ENCODE measurements around the gene FMO5. TPM values are rescaled to one million over a fixed set of nuclear protein-coding genes. Genes with fewer than 3 reads are reported as not detected.
"Not testable (repeated sequence)": the region's sequence is repeated elsewhere in the genome, so short reads cannot be mapped to it uniquely, and the experiment has no call there.

The FMO5 gene
- total and polyA plus RNA-seq, 5 experiments from 2014 or later: 0.16 to 1.2 (median 0.43) TPM

DNA sequence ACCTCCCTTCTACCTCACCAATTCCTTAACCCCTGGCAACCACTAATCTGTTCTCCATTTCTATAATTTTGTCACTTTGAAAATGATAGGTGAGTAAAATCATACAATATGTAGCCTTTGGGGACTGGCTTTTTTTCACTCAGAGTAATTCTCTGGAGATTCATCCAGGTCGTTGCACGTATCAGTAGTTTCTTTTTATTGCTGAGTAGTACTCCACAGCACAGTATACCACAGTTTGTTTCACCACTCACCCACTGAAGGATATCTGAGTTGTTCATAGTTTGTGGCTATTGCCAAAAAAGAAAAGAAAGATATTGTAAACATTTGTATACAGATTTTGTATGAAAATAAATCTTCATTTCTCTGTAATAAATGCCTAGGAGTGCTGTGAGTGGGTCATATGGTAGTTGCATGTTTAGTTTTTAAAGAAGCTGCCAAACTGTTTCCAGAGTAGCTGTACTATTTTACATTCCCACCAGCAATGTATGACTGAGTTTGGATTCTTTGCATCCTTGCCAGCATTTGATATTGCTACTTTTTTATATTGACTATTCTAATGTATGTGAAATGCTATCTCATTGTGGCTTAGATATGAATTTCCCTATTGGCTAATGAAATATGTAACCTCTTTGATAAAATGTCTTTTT lies 21.0 kb upstream of the FMO5 start:
- Mint-ChIP-seq H3K9me3 (no peaks in the 10 kb centered on the region), H3K27me3 (no peaks in the 10 kb centered on the region), H3K4me3 (peak overlapping the region in 1 of 10 donors; percentile 30), H3K36me3 (no peaks in the 10 kb centered on the region), H3K4me1 (peaks cover 35 to 71% (median 63%) of the 10 kb centered on the region in 4 donors), H3K27ac (no peak overlapping the region)
- ATAC-seq (no peak), DNase-seq (no peak)
- POLR2A ChIA-PET: no interaction called here

DNA sequence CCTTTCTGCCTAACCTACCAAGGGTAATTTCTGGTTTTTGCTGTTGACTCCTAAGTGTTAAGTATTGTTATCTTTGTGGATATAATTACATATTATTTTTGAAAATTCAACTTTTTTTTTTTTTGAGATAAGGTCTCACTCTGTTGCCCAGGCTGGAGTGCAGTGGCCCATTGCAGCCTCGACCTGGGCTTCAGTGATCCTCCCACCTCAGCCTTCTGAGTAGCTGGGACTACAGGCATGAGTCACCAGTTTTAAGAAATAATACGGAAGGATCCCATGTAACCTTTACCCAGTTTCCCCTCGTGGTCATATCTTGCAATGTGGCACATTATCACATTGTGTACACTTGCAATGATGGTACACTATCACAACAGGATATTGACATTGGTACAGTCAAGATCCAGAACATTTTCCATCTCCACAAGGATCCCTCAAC lies 20.5 kb upstream of the FMO5 start:
- Mint-ChIP-seq H3K36me3 (no peaks in the 10 kb centered on the region), H3K4me1 (peaks cover 32 to 66% (median 58%) of the 10 kb centered on the region in 4 donors), H3K4me3 (peak overlapping the region in 2 of 10 donors; percentile 30 to 38), H3K27ac (no peak overlapping the region), H3K27me3 (no peaks in the 10 kb centered on the region), H3K9me3 (no peaks in the 10 kb centered on the region)
- DNase-seq (no peak), ATAC-seq (no peak)
- POLR2A ChIA-PET: no interaction called here

DNA sequence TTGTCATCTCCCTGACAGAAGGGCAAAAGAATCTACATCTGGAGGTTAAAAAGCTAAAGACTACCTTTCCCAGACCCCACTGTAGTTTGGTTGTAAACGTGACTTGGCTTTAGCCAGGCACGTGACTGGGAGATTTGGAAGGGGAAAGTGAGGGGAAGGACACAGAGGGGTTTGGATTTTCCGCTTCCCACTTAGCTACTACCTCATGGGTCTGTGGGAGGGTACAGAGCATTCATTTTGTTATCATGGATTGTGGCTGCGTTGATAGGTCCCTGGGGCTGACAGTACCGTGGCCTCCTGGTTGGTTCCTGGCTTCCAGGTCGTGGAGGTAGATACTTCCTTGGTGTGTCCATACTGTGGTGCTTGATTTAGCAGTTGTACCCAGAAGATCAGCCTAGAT lies 20.0 kb upstream of the FMO5 start:
- POLR2A ChIA-PET: no interaction called here
- Mint-ChIP-seq H3K27me3 (no peaks in the 10 kb centered on the region), H3K27ac (peak overlapping the region in 2 of 10 donors; percentile 5 to 63), H3K4me3 (peak overlapping the region in 5 of 10 donors; percentile 20 to 38 (median 27)), H3K9me3 (no peaks in the 10 kb centered on the region), H3K36me3 (no peaks in the 10 kb centered on the region), H3K4me1 (peaks cover 28 to 61% (median 53%) of the 10 kb centered on the region in 4 donors)
- no peak for DNase-seq
- no peak for ATAC-seq

DNA sequence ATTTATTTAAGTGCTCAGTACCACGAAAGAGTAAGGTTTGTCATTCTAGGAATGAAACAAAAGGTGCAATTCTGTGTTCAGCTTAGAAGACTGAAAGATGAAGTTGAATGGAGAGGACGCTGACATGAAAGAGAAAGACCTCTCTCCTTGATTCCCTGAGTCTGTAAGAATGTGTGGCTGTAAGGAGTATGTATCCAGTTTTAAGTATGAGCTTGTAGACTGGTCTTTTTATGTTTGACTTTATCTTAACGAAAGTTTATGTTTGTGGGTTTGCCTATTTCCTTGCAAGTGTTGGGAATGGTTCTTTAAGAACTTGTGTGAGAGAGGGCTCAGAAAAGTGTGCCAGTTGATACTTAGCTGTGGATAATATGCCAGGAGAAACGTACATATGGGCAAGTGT lies 18.7 kb upstream of the FMO5 start:
- H3K4me1 Mint-ChIP-seq: peaks cover 23 to 52% (median 44%) of the 10 kb centered on the region in 4 donors
- POLR2A ChIA-PET: interaction anchor here (2.0 to 3.1 kb wide), 3 partner anchors 19 to 159 kb away, joined by 7 to 28 read pairs (median 10); partner anchors contain the start of genes FMO5 and PRKAB2
- H3K4me3 Mint-ChIP-seq: peak overlapping the region; percentile 91 to 99 (median 95)
- DNase-seq (no peak), ATAC-seq (no peak)
- H3K9me3 Mint-ChIP-seq: no peaks in the 10 kb centered on the region
- peak overlapping the region in 7 of 10 donors; percentile 10 to 95 (median 79) for H3K27ac Mint-ChIP-seq
- H3K36me3 Mint-ChIP-seq: no peaks in the 10 kb centered on the region
- H3K27me3 Mint-ChIP-seq: peaks cover 0 to 5% (median 3%) of the 10 kb centered on the region in 5 donors

DNA sequence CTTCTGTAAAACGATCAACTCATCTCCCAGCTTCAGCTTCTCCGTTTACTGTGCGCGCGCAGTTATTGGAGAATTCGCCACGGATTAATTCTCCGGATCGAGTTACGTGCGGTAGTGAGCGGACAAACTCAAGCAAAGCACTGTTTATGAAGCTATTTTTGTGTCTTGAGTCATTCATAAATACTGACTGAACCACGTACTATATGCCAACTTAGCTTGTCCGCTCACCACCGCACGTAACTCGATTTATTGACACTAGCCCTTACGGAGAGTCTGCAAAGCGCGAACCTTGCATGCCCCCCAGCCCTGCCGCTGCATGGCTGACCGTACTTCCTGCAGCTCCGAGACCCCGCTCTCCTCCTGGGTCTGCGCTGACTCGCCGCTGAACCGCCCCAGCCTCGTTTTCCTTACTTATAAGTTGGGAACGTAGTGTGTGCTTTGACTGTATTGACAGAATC lies 18.1 kb upstream of the FMO5 start:
- Mint-ChIP-seq H3K4me1 (peaks cover 23 to 48% (median 42%) of the 10 kb centered on the region in 4 donors), H3K9me3 (no peaks in the 10 kb centered on the region), H3K27me3 (peaks cover 0 to 5% (median 3%) of the 10 kb centered on the region in 5 donors), H3K36me3 (no peaks in the 10 kb centered on the region), H3K27ac (peak overlapping the region; percentile 46 to 95 (median 80)), H3K4me3 (peak overlapping the region; percentile 91 to 99 (median 95))
- POLR2A ChIA-PET: interaction anchor here (1.4 to 3.1 kb wide), 4 partner anchors 18 to 159 kb away, joined by 4 to 28 read pairs (median 8); partner anchors contain the start of genes FMO5 and PRKAB2
- DNase-seq: no peak
- peak; percentile 5 to 35 for ATAC-seq

DNA sequence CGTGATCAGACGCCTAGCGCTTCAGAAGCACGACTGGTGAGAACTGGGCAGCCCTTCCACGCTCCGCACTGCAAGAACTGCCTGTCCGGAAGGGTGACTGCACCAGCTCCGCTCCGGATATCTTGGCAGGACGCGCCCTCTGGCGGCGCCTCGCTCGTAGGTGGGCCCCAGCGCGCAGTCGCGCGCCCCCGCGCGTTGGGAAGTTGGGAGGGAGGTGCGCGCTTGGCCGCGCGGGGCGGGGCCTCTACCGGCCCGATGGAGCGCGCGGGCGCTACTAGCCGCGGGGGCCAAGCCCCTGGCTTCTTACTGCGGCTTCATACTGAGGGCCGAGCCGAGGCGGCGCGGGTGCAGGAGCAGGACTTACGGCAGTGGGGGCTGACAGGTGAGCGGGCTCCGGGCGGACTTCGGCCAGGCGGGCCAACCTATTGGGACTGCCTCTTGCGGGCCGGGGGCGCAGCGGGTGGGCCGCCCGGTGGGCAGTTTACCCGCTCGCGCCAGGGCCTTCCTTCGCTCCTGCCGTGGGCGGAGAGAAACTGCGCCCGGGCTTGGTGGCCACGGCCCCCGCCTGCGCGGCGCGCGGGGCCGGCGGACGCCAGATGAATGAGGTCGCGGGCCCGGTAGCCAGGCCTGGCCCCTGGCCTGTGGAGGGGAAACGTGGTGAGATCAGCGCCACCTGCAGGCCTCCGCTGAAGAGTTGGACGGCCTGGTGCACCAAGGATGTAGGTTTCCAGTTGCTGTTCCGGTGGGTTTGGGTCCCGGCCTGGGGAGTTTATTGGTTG lies 17.5 kb upstream of the FMO5 start, which contains the start of gene CHD1L:
Gene CHD1L, plus strand, starts transcription at position 236 of the 779 bp plus-strand sequence. Its CDS starts 20 bp downstream, at position 256.
- peak; percentile 88 to 90 for ATAC-seq
- POLR2A ChIA-PET: interaction anchor here (1.2 to 3.1 kb wide), 5 partner anchors 18 to 158 kb away, joined by 3 to 28 read pairs (median 7); partner anchors contain the start of genes FMO5 and PRKAB2
- H3K36me3 Mint-ChIP-seq: no peaks in the 10 kb centered on the region
- peaks cover 0 to 5% (median 3%) of the 10 kb centered on the region in 5 donors for H3K27me3 Mint-ChIP-seq
- peak within 1 kb of the TSS; percentile 61 to 95 (median 86) for H3K27ac Mint-ChIP-seq
- peak within 1 kb of the TSS; percentile 91 to 99 (median 95) for H3K4me3 Mint-ChIP-seq
- peaks cover 21 to 44% (median 38%) of the 10 kb centered on the region in 4 donors for H3K4me1 Mint-ChIP-seq
- DNase-seq: peak; percentile 87 to 95 (median 93)
- H3K9me3 Mint-ChIP-seq: no peaks in the 10 kb centered on the region

DNA sequence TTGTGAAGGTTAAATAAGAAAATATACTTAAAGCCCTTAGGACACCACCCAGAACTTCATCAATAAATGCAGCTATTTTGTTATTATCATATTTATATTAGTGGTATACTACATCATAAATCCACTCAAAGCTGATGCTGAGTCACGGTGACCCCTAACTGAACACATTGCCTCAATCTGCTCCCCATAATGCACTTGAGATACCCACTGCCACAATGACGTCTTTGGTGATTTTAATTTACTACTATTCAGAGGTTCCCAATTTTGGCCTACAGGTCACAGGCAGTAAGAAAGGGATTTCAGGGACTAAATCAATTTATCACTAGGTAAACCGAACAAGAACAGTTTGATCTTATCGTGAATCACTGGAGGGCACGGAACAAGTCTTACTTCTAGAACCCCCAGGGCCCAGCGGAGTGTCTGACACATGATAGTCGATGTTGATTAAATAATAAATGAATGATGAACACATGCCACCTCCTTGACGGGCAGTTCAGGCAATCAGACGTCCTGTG lies 16.9 kb upstream of the FMO5 start:
- H3K27ac Mint-ChIP-seq: peak overlapping the region; percentile 61 to 89 (median 82)
- H3K4me1 Mint-ChIP-seq: peaks cover 15 to 37% (median 31%) of the 10 kb centered on the region in 4 donors
- H3K9me3 Mint-ChIP-seq: no peaks in the 10 kb centered on the region
- POLR2A ChIA-PET: interaction anchor here (1.2 to 3.1 kb wide), 5 partner anchors 17 to 157 kb away, joined by 3 to 28 read pairs (median 7); partner anchors contain the start of genes FMO5 and PRKAB2
- ATAC-seq: no peak
- peaks cover 0 to 5% (median 3%) of the 10 kb centered on the region in 5 donors for H3K27me3 Mint-ChIP-seq
- DNase-seq: no peak
- no peaks in the 10 kb centered on the region for H3K36me3 Mint-ChIP-seq
- H3K4me3 Mint-ChIP-seq: peak overlapping the region; percentile 82 to 97 (median 90)

DNA sequence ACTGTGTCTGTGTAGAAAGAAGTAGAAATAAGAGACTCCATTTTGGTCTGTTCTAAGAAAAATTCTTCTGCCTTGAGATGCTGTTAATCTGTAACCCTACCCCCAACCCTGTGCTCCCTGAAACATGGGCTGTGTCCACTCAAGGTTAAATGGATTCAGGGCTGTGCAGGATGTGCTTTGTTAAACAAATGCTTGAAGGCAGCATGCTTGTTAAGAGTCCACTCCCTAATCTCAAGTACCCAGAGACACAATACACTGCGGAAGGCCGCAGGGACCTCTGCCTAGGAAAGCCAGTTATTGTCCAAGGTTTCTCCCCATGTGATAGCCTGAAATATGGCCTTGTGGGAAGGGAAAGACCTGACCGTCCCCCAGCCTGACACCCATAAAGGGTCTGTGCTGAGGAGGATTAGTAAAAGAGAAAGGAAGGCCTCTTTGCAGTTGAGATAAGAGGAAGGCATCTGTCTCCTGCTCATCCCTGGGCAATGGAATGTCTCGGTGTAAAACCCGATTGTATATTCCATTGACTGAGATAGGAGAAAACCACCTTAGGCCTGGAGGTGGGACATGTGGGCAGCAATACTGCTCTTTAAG lies 15.1 kb upstream of the FMO5 start:
- H3K36me3 Mint-ChIP-seq, ATAC-seq, H3K9me3 Mint-ChIP-seq, POLR2A ChIA-PET, H3K27me3 Mint-ChIP-seq, H3K4me3 Mint-ChIP-seq, H3K27ac Mint-ChIP-seq, DNase-seq: not testable (repeated sequence)
- peaks cover 10 to 23% (median 20%) of the 10 kb centered on the region in 4 donors for H3K4me1 Mint-ChIP-seq

DNA sequence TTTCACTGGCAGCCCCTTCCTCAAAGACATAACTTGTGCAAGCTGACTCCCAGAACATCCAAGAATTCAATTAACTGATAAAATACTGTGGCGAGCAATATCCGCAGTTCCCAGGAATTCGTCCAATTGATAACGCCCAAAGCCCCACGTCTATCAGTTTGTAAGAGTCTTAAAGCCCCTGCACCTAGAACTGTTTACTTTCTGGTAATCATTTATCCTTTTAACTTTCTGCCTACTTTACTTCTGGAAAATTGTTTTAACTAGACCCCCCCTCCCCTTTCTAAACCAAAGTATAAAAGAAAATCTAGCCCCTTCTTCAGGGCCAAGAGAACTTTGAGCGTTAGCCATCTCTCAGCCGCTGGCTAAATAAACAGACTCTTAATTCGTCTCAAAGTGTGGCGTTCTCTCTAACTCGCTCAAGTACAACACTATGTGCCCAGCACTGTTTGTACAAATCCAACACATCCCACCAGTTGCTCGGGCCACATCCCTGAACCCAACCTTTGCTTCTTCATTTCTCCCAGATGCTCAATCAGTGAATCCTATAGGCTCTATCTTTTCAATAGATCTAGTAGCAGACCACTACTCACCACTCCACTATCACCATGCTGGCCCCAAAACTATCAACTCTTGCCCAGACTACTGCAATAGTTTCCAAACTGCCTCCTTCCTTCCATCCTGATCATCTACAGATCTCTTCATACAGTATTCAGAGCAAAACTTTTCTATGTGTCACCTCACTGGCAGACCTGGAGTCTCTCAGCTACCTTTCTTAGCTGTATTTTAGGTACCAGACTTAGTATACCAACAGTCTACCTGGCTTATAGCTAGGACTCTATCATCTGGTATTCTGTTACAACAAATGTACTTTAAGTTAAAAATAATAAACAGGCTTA lies 14.0 kb upstream of the FMO5 start:
- Mint-ChIP-seq H3K4me1 (peaks cover 6 to 16% (median 13%) of the 10 kb centered on the region in 4 donors), H3K36me3 (no peaks in the 10 kb centered on the region), H3K27me3 (peaks cover 0 to 10% (median 4%) of the 10 kb centered on the region in 5 donors), H3K4me3 (no peak overlapping the region), H3K27ac (no peak overlapping the region), H3K9me3 (no peaks in the 10 kb centered on the region)
- DNase-seq: no peak
- POLR2A ChIA-PET: no interaction called here
- no peak for ATAC-seq

DNA sequence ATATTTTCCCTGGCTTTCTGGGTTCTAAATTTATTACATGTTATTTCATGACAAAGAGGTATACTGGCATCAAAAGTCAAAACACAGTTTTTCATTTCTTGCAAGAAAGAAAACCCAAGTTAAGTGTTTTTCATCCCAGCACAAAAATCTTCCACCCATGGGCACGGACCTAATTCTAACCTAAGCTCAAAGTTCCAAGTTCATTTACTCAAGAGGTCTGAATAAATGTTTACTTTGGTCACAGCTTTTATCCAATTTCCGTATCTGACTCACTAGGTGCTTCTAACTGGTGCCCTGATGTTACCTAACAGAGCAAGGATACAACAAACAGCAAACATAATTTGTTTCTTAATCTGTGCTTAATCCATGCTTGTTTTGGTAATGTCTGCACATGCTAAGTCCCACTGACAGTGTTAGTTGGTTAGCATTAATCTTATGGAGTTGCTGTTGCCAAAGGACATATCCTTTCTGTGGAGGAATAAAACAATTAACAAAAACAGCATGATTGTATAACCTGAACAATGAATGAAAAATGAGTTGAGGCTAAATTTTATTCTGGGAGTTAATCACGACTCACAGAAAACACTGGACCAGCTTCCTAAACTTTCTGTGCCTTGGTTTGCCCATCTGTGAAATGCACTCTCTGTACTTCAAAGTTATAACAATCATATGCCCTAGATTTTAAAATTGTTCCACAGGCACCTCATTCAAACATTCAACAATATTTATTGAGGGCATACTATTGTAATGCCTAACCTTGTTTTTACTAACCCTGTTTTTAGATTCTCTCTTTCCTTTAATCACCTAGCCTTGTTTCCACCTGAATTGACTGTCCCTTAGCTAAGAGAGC lies 13.1 kb upstream of the FMO5 start:
- DNase-seq (no peak), ATAC-seq (no peak)
- peaks cover 0 to 10% (median 5%) of the 10 kb centered on the region in 5 donors for H3K27me3 Mint-ChIP-seq
- H3K4me1 Mint-ChIP-seq: peaks cover 0 to 7% (median 5%) of the 10 kb centered on the region in 4 donors
- H3K36me3 Mint-ChIP-seq: no peaks in the 10 kb centered on the region
- no peaks in the 10 kb centered on the region for H3K9me3 Mint-ChIP-seq
- no peak overlapping the region for H3K4me3 Mint-ChIP-seq
- H3K27ac Mint-ChIP-seq: peak overlapping the region in 1 of 10 donors; percentile 51
- POLR2A ChIA-PET: no interaction called here
